GM19351 (cell line): Measurements from ENCODE around the gene RGMB.

Source experiments
- ATAC-seq: cut with Tn5 transposase; IDR thresholded peaks from one replicate; pipeline ENCODE4 v1.9.1; 2021; ENCODE audit warnings: mild to moderate bottlenecking, moderate library complexity; ENCODE audit not compliant: unreplicated experiment

RGMB gene

GRCh38 chr5:98783051-98783649, 9.7 kb downstream of the RGMB start:
- ATAC-seq: no peak

- no peak for ATAC-seq
Measured at GRCh38 chr5:98784411-98784810, 10.9 kb downstream of the RGMB start.

- no peak for ATAC-seq
Measured at GRCh38 chr5:98785244-98785643, 11.8 kb downstream of the RGMB start.

- no peak for ATAC-seq
Measured at GRCh38 chr5:98786191-98786853, 12.9 kb downstream of the RGMB start.

- ATAC-seq: no peak
Measured at GRCh38 chr5:98787131-98787719, 13.8 kb downstream of the RGMB start.

- ATAC-seq: no peak
Measured at GRCh38 chr5:98789029-98789428, 15.6 kb downstream of the RGMB start.

- ATAC-seq: no peak
Measured at GRCh38 chr5:98791001-98791519, 17.6 kb downstream of the RGMB start.

- no peak for ATAC-seq
Measured at GRCh38 chr5:98791898-98792580, 18.6 kb downstream of the RGMB start.

- no peak for ATAC-seq
Measured at GRCh38 chr5:98793223-98793622, 19.8 kb downstream of the RGMB start.

GRCh38 chr5:98794001-98794400, 20.5 kb downstream of the RGMB start:
- no peak for ATAC-seq

GRCh38 chr5:98794414-98795080, 21.1 kb downstream of the RGMB start:
- ATAC-seq: no peak

GRCh38 chr5:98795243-98795642, 21.8 kb downstream of the RGMB start:
- no peak for ATAC-seq

GRCh38 chr5:98796197-98796972, 22.9 kb downstream of the RGMB start:
- ATAC-seq: peak; percentile 89

- ATAC-seq: no peak
Measured at GRCh38 chr5:98798371-98798770, 24.9 kb downstream of the RGMB start.

GRCh38 chr5:98798847-98799246, 25.4 kb downstream of the RGMB start:
- no peak for ATAC-seq

GRCh38 chr5:98804066-98804465, 30.6 kb downstream of the RGMB start:
- ATAC-seq: no peak

GRCh38 chr5:98805070-98805469, 31.6 kb downstream of the RGMB start:
- ATAC-seq: no peak

GRCh38 chr5:98807806-98808205, 34.3 kb downstream of the RGMB start:
- ATAC-seq: no peak

GRCh38 chr5:98810206-98810605, 36.7 kb downstream of the RGMB start:
- no peak for ATAC-seq

GRCh38 chr5:98813755-98814154, 40.3 kb downstream of the RGMB start:
- ATAC-seq: peak; percentile 62
